Activated CD4-positive, alpha-beta T cell treated with anti-CD3 and anti-CD28 coated beads for 24 hours (primary cell): Measurements from ENCODE around the gene TSPAN17.

Source experiments
- DNase-seq, 2 donors: peaks; one replicate each; pipeline ENCODE4 v3.0.0-alpha.2; 2020; ENCODE audit warnings: low read depth in 2 of 2

Gene TSPAN17

DNA sequence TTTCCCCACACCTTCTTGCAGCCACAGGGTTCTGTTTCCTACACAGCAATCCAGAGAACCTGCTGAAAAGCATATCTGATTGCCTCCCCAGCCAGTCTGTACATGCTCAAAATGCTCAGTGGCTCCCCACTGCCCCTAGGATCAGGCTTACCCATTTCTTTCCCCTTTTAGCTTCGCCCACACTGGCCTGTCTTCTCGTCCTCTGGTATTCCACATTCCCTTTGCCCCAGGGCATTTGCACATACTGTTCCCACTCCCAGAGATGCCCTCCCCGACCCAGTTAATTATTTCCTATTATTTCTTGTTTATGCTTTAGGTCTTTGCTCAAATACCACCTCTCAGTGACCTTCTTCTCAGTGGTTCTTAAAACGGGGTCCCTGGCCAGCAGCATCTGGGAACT is 6.7 kb upstream of the TSPAN17 start:
- no peak for DNase-seq

GRCh38 chr5:176642675-176643490 is 4.4 kb upstream of the TSPAN17 start:
- DNase-seq = no peak

- DNase-seq = no peak
Measured at GRCh38 chr5:176643491-176644219, 3.6 kb upstream of the TSPAN17 start.

DNA sequence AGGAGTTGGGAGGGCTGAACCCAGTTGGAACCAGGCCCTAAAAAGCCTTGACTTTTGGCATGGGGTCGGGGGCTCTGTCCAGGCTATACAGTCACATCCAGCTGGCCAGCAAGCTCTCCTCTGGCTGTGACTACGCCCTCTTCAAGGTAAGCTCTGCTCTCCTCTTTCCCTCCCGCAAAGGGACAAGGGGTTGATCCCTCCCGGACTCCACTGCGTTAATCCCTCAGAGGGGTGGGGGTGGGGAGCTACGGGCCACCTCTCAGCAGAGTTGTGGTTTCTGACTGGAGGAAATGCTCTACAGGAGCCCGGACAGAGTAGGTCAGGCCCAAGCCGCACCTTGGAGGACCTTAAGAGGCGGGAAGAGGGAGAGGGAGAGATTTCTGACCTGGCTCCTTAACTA is 3.0 kb upstream of the TSPAN17 start:
- DNase-seq = no peak

GRCh38 chr5:176644878-176645670 is 2.2 kb upstream of the TSPAN17 start:
- DNase-seq = no peak

DNA sequence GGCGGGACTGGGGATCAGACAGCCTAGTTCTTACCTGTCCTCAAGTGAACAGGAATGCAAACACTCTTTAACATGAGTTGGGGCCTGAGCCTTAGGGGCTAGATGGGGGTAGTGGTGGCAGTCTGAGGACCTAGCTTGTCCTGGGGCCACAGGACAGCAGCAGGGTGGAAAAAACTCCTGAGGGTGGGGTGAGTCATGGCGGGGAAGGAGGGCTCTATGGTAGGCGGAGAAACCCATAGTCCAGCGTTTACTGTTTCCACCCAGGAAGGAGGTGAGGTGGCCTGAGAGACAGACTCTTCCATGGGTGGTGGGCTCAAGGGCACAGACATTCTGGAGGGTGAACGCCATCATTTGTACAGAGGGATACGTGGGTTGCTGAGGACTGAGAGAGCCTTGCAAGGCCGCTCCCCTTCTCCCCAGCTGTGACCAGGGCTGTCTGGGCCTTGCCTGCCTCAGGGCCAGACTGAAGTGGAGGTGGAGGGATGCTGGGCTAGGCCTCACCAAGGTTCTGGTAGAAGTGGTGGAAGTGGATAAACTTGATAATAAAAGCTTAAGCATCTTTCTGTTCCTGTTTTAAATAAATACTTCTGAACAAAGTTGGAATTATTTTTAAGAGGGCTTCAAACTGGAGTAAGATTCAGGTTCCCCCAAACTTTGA is 1.1 kb upstream of the TSPAN17 start:
- DNase-seq = no peak

DNA sequence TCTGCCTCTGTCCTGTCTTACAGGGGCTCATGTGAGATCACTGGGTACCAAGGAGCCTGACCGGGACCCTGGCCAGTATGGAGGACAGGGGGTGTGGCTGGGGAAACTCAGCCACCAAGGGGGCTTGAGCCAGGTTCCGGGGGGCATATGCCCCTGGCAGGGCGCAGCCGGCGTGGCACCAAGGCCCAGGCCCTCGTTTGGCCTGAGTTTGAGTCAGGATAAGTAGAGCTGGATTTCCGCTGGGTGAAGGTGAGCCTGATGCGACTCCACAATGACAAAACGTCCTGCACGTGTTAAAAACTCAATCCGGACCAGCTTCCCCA is 616 bp upstream of the TSPAN17 start:
- DNase-seq = no peak

DNA sequence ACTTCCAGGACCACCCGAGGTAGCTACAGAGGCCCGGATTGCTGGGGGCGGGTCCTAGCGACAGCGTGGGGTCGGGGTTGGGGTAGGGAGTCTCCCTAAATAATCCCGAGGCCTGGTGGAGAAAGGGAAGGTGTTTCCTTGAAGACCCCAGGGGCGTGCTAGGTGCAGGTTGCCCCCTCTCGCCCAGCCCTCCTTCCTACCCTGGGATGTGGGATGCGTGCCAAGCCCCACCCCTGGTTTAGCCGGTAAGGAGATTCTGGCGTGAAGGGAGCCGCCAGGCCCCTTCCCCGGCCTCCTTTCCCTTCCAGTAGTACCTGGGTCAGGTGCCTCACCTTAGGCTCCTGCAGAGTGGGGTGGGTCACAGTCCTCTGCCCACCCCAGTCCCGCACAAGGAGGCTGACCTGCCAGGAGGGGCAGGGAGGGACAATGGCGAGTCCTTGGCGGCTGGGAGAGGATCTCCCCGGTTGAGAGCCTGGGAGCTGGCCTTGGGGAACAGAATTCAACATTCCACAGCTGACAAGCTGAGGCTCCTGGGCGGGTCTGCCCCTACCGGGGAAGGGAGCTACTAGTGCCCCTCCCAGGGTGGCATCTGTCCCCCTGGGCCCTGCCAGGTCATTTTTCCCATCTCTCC is 674 bp downstream of the TSPAN17 start:
- DNase-seq = no peak

GRCh38 chr5:176648474-176649194 is 1.4 kb downstream of the TSPAN17 start:
- no peak for DNase-seq

- DNase-seq = no peak
Measured at GRCh38 chr5:176650354-176650884, 3.1 kb downstream of the TSPAN17 start.

DNA sequence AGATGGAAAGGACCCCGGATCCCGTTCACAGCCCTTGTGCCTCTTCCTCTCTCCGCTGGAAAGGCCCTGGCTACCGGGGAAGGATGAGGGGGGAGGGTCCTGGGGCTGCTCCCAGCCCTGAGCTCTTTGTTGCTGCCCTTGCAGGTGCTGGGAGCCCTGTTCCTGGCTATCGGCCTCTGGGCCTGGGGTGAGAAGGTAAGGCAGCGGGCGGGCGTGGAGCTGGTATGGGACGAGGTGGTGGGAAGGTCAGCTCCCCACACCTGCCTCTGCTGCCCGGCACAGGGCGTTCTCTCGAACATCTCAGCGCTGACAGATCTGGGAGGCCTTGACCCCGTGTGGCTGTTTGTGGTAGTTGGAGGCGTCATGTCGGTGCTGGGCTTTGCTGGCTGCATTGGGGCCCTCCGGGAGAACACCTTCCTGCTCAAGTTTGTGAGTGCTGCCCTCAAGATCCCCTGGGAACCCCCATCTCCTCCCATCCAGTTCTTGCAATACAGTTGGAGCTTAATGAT is 4.2 kb downstream of the TSPAN17 start:
- no peak for DNase-seq

DNA sequence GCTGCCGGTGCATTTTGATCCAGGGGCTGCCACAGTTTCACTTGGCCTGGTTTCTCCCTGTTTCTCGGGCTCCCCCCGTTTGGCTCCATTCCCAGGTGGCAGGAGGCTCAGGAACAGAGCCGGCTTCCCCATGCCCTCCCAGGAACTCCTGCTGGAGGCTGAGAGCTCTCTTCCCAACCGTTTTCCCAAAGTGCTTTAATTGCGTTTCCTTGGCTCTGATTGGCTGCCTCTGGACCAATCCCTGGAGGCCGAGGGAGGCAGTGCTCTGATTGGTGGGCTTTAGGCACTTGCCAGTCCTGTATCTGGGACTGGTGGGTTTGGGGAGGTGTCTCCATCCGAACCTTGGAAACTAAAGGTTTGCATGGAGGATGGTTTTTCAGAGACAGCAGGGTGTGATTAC is 4.9 kb downstream of the TSPAN17 start:
- no peak for DNase-seq

DNA sequence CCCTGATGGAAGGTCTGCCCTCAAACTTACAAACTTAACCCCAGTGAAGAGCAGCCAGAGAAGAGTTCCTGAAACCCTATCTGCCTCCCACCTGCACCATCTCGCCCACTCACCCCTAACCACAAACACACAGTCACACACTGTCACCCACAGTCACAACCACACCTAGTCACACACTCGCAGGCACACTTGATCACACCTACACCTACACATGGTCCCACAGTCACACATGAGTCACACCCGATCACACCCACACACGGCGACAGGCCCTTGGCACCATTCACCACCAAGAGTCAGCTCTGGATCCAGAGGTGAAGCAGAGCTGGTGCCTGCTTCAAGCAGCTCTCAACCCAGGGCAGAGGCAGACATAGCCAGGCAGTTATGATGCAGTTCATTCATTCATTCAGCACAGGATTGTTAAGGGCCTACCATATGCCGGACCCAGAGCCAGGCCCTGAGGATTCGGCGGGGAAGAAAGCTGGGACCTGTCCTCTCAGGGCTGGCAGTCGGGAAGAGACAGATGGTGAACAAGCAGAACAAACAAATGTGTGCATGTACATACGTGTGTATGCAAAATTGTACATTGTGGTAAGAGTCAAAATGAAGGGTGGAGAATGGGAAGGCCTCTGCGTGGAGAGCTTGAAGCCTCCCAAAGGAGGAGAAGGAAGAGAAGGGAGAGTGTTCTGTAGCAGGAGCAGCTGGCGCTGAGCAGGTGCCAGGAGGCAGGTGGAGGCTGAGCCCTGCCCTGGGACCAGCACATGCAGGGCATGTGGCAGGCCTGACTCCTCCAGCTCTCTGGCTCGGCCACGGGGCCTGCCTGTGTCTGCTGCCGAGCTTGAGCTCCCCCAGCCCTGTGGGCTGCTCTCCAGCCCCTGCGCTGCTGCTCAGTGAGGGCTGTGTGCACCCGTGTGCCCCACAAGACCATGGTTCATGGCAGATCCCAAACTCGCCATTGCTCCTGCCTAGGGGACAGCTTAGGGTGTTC is 6.4 kb downstream of the TSPAN17 start:
- peak; percentile 72 to 76 for DNase-seq

DNA sequence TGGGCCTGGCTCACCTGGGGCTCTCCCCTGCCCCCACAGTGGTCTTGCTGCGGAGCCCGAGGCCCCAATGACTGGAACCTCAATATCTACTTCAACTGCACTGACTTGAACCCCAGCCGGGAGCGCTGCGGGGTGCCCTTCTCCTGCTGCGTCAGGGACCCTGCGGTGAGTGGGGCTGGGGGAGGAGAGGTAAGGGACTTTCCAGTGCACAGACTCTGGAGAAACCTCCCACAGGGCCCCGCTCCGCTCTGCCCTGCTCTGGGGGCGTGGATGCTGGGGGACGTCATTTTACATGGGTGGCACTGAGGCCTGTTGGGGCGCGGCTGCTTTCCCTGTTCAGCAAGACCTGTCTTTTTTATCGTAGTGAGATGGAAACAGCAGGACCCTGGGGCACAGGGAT is 7.6 kb downstream of the TSPAN17 start:
- no peak for DNase-seq

DNA sequence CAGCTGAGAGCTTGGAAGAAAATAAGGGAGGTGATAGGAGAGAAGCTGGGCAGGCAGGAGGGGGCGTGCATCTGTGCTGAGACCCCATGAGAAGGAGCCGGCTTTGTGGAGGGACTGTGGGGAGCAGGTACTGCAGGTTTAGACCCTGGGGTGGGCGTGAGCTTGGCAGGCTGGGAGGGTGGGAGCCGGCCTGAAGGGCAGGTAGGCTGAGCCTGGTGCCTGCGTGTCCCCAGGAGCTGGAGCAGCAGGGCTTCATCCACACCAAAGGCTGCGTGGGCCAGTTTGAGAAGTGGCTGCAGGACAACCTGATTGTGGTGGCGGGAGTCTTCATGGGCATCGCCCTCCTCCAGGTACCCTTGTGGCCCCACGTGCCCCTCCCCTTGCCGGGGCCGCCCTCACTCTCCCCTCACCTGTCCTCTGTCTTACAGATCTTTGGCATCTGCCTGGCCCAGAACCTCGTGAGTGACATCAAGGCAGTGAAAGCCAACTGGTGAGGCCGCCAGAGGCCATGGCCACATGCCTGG is 9.2 kb downstream of the TSPAN17 start:
- DNase-seq = no peak

- peak; percentile 50 to 52 for DNase-seq
Measured at GRCh38 chr5:176658007-176658599, 10.8 kb downstream of the TSPAN17 start.

GRCh38 chr5:176658817-176659511 is 11.7 kb downstream of the TSPAN17 start:
- no peak for DNase-seq

DNA sequence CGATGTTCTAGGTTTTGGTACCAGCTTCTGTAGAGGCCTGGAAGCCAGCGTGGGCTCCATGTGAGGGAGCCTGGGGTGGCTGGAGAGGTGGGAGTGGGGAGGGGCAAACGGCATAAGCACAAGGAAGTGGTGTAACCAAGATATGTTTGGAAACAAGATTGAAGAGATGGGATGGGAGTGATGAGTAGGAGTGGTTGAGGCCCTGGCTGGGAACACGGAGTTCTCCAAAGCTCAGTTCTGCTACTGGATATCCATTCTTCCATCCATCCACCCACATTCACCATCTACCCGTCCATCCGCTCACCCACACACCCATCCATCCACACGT is 12.2 kb downstream of the TSPAN17 start:
- no peak for DNase-seq
